AG04449 (cell line): ENCODE measurements around the gene UBE2V1.
A peak's percentile ranks its signal among the peaks of the same experiment; 100 is the strongest.
"Not testable (repeated sequence)": the region's sequence is repeated elsewhere in the genome, so short reads cannot be mapped to it uniquely, and the experiment has no call there.

Source experiments
- CTCF ChIA-PET: fragments of 350-600 bp; formaldehyde crosslinking; extraction: SDS; loops from one replicate; lab custom pipeline; 2021; ENCODE audit warnings: antibody characterized with exemption; lab: Yijun Ruan, JAX
- POLR2A ChIA-PET: fragments of 400-600, 350-600 bp; formaldehyde crosslinking; extraction: SDS; loops from one replicate; lab custom pipeline; 2020; ENCODE audit warnings: antibody characterized with exemption, inconsistent platforms; lab: Yijun Ruan, JAX
- DNase-seq: peaks from one replicate; pipeline ENCODE4 v3.0.0-alpha.2; 2010; ENCODE audit warnings: low read depth, low spot score
- H3K4me3 ChIP-seq: 2 replicates; pipeline ENCODE4 v1.5.1; 2011; ENCODE audit warnings: low read depth, mild to moderate bottlenecking, control low read depth, low read length
- TF ChIP-seq, protein P1 (sequence below): IDR thresholded peaks from one replicate; pipeline ENCODE4 v1.5.1; 2011; ENCODE audit warnings: mild to moderate bottlenecking, moderate library complexity, low read length, control low read depth, inconsistent platforms; ENCODE audit not compliant: insufficient read depth; ENCODE audit errors: missing control alignments

The UBE2V1 gene

DNA sequence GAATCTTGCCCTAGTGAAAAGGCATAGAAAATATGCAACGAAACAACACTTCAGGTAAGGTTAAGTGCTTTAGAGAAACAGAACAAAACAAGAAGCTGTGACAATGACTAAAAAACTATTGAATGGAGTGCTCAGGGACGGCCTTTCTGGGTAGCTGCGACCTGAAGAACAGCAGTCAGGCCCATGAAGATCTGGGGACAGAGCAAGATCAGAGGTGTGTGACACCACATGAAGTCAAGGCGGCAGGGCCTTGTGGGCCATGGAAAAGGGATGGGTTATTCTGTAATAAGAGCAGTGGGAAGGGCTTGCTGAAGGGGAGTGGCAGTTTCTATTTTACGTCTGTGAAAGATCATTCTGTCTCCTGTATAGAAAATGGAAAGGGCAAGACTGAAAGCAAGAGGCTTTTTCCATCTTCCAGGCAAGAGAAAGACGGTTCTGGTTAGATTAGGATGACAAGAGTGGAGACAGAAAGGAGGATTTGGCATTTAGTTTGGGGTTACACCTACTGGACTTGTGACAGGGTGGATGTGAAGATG lies 5.1 kb downstream of the UBE2V1 start:
- CTCF ChIA-PET = interaction anchor here (0.7 to 5.7 kb wide), 5 partner anchors 11 to 129 kb away, joined by 3 to 29 read pairs (median 7); no protein-coding TSS in a partner anchor
- no peak for DNase-seq
- TF ChIP-seq, protein P1, sequence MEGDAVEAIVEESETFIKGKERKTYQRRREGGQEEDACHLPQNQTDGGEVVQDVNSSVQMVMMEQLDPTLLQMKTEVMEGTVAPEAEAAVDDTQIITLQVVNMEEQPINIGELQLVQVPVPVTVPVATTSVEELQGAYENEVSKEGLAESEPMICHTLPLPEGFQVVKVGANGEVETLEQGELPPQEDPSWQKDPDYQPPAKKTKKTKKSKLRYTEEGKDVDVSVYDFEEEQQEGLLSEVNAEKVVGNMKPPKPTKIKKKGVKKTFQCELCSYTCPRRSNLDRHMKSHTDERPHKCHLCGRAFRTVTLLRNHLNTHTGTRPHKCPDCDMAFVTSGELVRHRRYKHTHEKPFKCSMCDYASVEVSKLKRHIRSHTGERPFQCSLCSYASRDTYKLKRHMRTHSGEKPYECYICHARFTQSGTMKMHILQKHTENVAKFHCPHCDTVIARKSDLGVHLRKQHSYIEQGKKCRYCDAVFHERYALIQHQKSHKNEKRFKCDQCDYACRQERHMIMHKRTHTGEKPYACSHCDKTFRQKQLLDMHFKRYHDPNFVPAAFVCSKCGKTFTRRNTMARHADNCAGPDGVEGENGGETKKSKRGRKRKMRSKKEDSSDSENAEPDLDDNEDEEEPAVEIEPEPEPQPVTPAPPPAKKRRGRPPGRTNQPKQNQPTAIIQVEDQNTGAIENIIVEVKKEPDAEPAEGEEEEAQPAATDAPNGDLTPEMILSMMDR = no peak
- H3K4me3 ChIP-seq = no peak overlapping the region
- POLR2A ChIA-PET = no interaction called here

DNA sequence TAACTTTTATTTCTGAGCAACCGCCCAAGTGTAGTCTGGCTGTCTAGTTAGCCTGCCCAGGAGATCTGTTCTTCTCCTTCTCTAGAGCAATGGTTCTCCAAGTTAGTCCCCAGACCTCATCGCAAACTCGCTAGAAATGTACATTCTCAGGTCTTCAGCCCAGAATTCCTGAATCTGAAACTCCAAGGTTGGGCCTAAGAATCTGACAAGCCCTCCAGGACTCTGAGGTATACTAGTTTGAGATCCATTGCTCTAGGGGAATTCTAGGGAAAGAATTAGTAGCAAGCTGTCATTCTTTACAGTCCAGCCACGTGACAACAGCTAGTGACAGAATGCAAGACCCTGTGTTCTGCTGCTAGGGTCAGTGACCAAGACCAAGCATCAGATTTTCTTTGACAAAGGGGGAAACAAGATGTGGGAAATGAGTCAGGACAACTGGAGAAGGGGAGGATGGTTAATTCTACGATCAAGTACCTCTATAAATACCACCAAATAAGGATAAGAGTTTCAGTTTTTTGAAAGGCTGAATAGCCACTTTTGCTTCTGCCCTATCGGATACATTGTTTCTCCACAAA lies 5.8 kb downstream of the UBE2V1 start:
- DNase-seq = no peak
- ChIA-PET POLR2A (no interaction called here), CTCF (interaction anchor here (0.7 to 5.7 kb wide), 4 partner anchors 13 to 37 kb away, joined by 4 to 29 read pairs (median 7); no protein-coding TSS in a partner anchor)
- TF ChIP-seq, protein P1 = no peak
- H3K4me3 ChIP-seq = no peak overlapping the region

DNA sequence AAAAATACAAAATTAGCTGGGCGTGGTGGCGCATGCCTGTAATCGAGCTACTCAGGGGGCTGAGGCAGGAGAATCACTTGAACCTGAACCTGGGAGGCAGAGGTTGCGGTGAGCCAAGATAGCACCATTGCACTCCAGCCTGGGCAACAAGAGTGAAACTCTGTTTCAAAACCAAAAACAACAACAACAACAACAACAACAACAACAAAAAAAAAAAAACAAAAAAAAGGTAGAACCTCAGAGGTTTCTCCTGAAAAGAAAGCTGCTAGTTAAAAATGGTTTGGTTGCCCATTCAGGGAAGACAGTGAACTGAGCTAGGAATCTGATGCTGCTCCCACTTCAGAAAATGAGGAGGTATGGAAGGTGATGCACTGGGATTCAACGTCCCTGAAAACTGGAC lies 6.3 kb downstream of the UBE2V1 start:
- CTCF ChIA-PET = interaction anchor here (0.7 to 5.7 kb wide), 9 partner anchors 14 to 762 kb away, joined by 3 to 29 read pairs (median 4); partner anchors contain the start of gene PEDS1
- H3K4me3 ChIP-seq, DNase-seq, POLR2A ChIA-PET: not testable (repeated sequence)

DNA sequence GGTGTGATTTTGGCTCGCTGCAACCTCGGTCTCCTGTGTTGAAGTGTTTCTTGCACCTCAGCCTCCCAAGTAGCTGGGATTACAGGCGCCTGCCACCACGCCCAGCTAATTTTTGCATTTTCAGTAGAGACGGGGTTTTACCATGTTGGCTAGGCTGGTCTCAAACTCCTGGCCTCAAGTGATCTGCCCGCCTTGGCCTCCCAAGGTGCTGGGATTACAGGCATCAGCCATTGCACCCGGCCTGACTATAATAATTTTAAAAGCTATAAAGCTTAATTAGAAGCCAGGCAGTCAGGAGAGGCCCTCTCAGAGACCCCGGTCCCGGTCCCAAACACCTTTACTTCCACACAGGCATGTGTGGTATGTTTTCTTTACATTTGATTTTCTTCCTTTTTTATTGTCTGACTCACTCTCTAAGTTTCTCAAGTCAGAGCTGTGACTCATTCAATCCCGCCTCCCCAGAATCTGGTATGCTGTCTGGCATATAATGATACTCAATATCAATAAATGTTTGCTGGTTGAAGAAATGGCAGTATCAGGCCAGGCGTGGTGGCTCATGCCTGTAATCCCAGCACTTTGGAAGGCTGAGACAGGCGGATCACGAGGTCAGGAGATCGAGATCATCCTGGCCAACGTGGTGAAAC lies 9.4 kb downstream of the UBE2V1 start:
- CTCF ChIA-PET = interaction anchor here (0.6 to 8.2 kb wide), 6 partner anchors 12 to 125 kb away, joined by 3 to 99 read pairs (median 7); no protein-coding TSS in a partner anchor
- DNase-seq = peak; percentile 56
- POLR2A ChIA-PET = interaction anchor here (1.6 kb wide), 1 partner anchor 12 kb away, joined by 5 read pairs; no protein-coding TSS in a partner anchor
- H3K4me3 ChIP-seq = not testable (repeated sequence)

DNA sequence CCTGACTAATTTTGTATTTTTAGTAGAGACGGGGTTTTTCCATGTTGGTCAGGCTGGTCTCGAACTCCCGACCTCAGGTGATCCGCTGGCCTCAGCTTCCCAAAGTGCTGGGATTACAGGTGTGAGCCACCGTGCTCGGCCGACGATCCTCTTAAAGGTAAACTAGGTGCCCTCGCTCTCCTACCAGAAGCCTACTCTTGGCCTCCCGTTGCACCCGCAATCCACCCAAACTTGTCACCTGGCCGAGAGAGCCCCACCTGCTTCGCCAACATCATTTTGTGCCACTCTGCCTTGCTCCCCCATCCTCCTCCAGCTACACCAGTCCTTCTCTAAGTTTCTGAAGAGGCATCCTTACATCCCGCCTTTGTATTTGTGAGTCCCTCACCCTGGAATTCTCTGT lies 10.4 kb downstream of the UBE2V1 start:
- ChIA-PET POLR2A (interaction anchor here (1.6 kb wide), 1 partner anchor 13 kb away, joined by 5 read pairs; no protein-coding TSS in a partner anchor), CTCF (interaction anchor here (0.6 to 8.2 kb wide), 6 partner anchors 13 to 77 kb away, joined by 3 to 99 read pairs (median 6); no protein-coding TSS in a partner anchor)
- not testable (repeated sequence) for H3K4me3 ChIP-seq, DNase-seq

DNA sequence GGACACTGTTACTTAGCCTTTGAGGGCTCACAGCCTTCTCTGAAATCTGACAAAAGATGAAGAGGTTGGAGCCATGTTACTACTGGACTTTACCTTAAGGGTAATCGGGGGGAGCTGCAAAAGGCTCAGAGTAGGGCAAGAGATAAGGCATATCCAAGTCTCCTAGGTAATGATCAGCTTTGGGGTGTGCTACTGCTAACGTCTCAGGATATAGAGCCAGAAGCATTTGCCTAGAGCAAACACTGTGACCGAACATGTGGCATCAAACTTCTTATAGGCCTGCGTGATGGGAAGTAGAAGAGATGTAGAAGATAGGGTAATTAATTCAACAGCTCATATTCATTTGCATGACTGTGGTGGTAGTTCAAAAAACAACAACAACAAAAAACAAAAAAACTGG lies 11.1 kb downstream of the UBE2V1 start:
- H3K4me3 ChIP-seq = no peak overlapping the region
- no peak for DNase-seq
- ChIA-PET POLR2A (no interaction called here), CTCF (interaction anchor here (1.2 to 8.2 kb wide), 5 partner anchors 14 to 77 kb away, joined by 3 to 99 read pairs (median 8); no protein-coding TSS in a partner anchor)
- TF ChIP-seq, protein P1 = no peak

DNA sequence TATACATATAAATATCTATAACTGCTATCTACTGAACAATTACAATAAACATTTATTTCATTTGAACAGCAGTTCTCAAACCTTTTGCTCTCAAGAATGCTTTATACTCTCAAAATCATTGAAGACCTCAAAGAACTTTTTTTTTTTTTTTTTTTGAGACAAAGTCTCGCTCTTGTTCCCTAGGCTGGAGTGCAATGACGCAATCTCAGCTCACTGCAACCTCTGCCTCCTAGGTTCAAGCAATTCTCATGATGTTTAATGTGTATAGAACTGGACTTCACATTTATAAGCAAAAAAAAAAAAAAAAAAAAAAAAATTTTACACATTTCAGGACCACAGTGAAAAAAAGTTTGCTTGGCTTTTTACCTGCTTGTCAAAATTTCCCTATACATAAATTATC lies 11.7 kb downstream of the UBE2V1 start:
- POLR2A ChIA-PET = no interaction called here
- CTCF ChIA-PET = interaction anchor here (0.9 to 8.2 kb wide), 4 partner anchors 14 to 122 kb away, joined by 3 to 99 read pairs (median 22); no protein-coding TSS in a partner anchor
- no peak overlapping the region for H3K4me3 ChIP-seq
- TF ChIP-seq, protein P1 = no peak
- DNase-seq = no peak
